ENCODE results near the gene SYT7.

GRCh38 chr11:61607426-61607825, 26.6 kb upstream of the SYT7 start:
- TF ChIP-seq CTCF (IDR thresholded peaks at IDR 0.05): no peak
- TF ChIP-seq EP300 (IDR thresholded peaks at IDR 0.05): no peak
- TF ChIP-seq POLR2A (IDR thresholded peaks at IDR 0.05): no peak
